HepG2 (cell line): ENCODE measurements around the gene B4GALT1.

Experiments
- ARHGAP35 ChIP-seq: sonication (generic); formaldehyde crosslinking; IDR thresholded peaks from 2 replicates; pipeline ENCODE4 v1.9.0; 2022; ENCODE audit warnings: mild to moderate bottlenecking, inconsistent platforms, moderate library complexity, missing genetic modification reagents, borderline replicate concordance
- CTCF ChIP-seq: sonication (generic); formaldehyde crosslinking; IDR thresholded peaks from 2 replicates; pipeline ENCODE4 v1.5.0; 2020; ENCODE audit warnings: mild to moderate bottlenecking, missing genetic modification reagents, moderate library complexity

- TF ChIP-seq ARHGAP35 (CRISPR knock-in tag) (no peak), CTCF (CRISPR knock-in tag) (no peak)
Observed at GRCh38 chr9:33198165-33198564, 31.0 kb upstream of the B4GALT1 start.
